SW 1271 (cell line): Measurements from ENCODE around the gene SPACA6.
"Not testable (repeated sequence)": the region's sequence is repeated elsewhere in the genome, so short reads cannot be mapped to it uniquely, and the experiment has no call there.

Experiments used
- DNase-seq, 2 experiments: peaks; one replicate each; lab custom pipeline; 2025; lab: John Stamatoyannopoulos, UW

Gene SPACA6

GRCh38 chr19:51735759-51736449 lies 42.8 kb downstream of the SPACA6 start:
- no peak for DNase-seq

DNA sequence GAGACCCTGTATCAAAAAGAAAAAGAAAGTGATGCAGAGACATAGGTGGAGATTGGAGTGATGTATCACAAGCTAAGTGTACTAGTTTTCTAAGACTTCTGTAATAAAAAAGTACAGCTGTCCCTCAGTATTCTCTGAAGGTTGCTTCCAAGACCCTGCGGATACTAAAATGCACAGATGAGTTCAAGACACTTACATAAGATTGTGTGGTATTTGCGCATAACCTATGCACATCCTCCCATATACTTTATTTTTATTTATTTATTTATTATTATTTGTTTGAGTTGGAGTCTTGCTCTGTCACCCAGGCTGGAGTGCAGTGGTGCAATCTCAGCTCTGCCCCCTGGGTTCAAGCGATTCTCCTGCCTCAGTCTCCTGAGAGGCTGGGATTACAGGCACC lies 44.3 kb downstream of the SPACA6 start:
- DNase-seq, result no peak

- no peak for DNase-seq
Measured at GRCh38 chr19:51737924-51738323, 44.8 kb downstream of the SPACA6 start.

- DNase-seq, result not testable (repeated sequence)
Measured at GRCh38 chr19:51738523-51738922, 45.4 kb downstream of the SPACA6 start.

DNA sequence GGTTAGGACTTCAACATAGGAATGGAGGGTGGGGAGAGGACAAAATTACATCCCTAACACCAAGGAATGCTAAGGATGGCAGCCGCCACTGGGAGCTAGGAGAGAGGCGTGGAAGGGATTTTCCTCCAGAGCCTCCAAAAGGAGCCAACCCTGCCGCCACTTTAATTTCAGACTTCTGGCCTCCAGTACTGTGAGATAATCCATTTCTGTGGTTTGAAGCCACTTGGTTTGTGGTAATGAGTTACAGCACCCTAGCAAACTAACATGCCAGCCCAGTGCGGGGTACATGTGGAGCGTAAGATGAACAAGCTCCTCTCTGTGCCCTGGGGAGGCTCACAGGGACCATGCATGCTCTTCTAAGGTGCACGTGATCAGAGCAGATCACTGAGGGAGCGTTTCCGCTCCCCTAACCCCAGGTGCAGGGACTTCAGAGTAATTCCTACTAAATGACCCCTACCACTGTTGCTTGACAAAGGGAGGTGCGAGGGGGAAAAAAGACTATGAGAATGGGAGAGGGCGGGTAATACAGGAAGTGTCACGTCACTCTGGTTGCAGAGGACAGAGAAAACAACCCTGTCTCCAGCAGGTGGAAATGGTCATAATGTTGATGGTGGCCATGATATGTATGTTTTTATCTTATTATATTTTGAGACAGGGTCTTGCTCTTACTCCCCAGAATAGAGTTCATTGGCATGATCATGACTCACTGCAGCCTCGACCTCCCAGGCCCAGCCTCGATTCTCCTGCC lies 46.5 kb downstream of the SPACA6 start:
- no peak for DNase-seq

- no peak for DNase-seq
Measured at GRCh38 chr19:51740356-51740755, 47.2 kb downstream of the SPACA6 start.

DNA sequence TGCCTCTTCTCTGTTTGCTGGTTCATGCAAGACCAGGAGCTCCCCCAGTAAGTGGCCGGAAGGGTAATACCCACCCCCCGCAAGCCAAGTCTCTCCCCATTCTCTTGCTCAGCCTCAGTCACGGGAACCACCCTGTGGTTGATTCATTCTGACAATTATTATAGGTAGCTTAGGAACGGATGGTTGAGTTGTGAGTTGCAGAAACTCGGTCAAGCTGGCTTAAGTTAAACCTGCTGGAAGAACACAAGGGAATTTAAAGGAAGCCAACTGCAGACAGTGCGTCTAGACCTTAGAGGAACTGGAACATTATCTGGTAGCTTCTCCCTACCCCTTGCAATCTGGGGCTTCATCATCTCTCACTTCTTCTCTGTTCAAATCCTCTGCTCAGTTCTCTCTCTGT lies 49.7 kb downstream of the SPACA6 start:
- DNase-seq, result no peak

- no peak for DNase-seq
Measured at GRCh38 chr19:51743405-51743804, 50.3 kb downstream of the SPACA6 start.

- no peak for DNase-seq
Measured at GRCh38 chr19:51746731-51747130, 53.6 kb downstream of the SPACA6 start.

- no peak for DNase-seq
Measured at GRCh38 chr19:51749979-51750378, 56.8 kb downstream of the SPACA6 start.

DNA sequence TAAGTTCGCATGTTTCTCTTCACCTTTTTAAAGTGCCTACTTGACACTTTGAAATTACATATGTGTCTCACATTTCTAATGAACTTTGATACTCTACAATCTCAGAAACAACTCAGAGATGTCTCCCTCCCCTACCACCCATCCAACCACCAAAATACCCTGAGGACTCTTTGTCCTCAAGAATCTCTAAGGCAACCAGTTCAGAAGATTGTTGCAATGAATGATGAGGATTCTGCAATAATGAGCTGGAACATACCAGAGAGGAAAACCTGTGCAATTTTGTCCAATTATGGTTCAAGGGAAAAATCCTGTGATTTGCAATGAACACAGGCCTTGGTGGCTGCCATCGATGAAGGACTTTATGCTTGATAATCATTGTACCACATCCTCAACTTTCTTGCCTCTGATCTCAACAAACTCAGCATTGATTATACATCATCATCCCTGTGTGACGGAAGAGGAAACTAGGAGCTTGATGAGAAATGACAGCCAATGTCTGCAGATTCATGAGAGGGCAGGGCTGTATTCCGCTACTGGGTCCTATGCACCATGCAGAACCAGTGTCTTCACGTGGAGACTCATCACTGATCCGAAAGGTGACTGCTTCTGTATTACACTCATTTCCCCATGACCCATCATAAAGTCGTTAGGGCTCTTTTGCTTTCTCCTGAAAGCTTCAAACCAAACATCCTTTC lies 57.4 kb downstream of the SPACA6 start:
- DNase-seq, result no peak

- DNase-seq, result no peak
Measured at GRCh38 chr19:51751655-51752054, 58.5 kb downstream of the SPACA6 start, which contains the start of gene FPR1. TSS of gene FPR1 (minus strand) at chr19:51751878. CDS start at chr19:51746994, 4,884 bp downstream.

DNA sequence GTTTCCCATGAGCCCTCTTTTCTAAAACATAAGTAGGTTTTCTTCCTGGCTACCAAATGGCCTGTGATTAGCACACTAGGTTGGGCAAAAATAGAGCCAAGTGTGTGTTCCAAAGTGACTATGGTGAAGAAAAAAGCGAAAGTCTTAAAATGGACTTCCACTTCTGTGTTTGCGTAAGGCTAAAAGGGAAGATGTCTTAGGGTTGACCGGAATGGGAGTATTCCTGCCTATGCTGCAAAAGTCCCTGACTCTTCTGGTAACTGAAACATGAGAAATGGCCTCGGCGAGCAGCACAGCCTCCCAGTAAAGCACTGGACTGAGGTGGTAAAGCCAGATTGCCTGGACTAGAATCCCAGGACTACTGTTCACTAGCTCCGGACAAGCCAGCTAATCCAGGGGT lies 61.0 kb downstream of the SPACA6 start:
- no peak for DNase-seq

GRCh38 chr19:51754770-51755169 lies 61.6 kb downstream of the SPACA6 start:
- DNase-seq, result no peak
